Sciatic nerve (tissue), 2 donors: ENCODE results near the gene TC2N. TPM values are rescaled to one million over a fixed set of nuclear protein-coding genes. Genes with fewer than 3 reads are reported as not detected.
"Not testable (repeated sequence)": the region's sequence is repeated elsewhere in the genome, so short reads cannot be mapped to it uniquely, and the experiment has no call there.

Experiments used
- ATAC-seq: fragments of 200-7000 bp; cut with Tn5 transposase; one replicate; pipeline ENCODE4 v1.9.1; 2020; ENCODE audit warnings: mild to moderate bottlenecking, moderate library complexity
- DNase-seq: peaks from one replicate; pipeline ENCODE4 v3.0.0-alpha.2; 2020; ENCODE audit warnings: low spot score
- intact Hi-C: fragments of 100-400 bp; cut with DNase I; formaldehyde crosslinking; loops from one replicate; pipeline ENCODE4 v1.14.2; 2022
- total RNA-seq: library from RNA; stranded (reverse); fragmentation: NEBNext Ultra II Directional; extraction: Animal tissue kit (Norgen Biotek cat#: 25700); gene quantifications from one replicate; pipeline ENCODE4 v1.2.1, GENCODE V29; 2021
- donor health status: DM: no; HTN: no; CAD: no.
- donor health status: DM: no; HTN: no; CAD: no.

TC2N gene
- total RNA-seq, 1 donor from 2014 or later, result 13.2 TPM

GRCh38 chr14:91743305-91743653 is 124.1 kb downstream of the TC2N start:
- DNase-seq (no peak), ATAC-seq (no peak)
- intact Hi-C loops, result no loop called here

- intact Hi-C loops, result no loop called here
- ATAC-seq (no peak), DNase-seq (no peak)
These were observed 124.6 kb downstream of the TC2N start for GRCh38 chr14:91742621-91743304.

GRCh38 chr14:91739867-91740266 is 127.5 kb downstream of the TC2N start:
- DNase-seq, intact Hi-C loops, ATAC-seq: not testable (repeated sequence)

GRCh38 chr14:91737619-91738018 is 129.7 kb downstream of the TC2N start:
- DNase-seq (no peak), ATAC-seq (no peak)
- intact Hi-C loops, result no loop called here

GRCh38 chr14:91732859-91733477 is 134.4 kb downstream of the TC2N start:
- intact Hi-C loops, result no loop called here
- ATAC-seq (no peak), DNase-seq (no peak)

GRCh38 chr14:91732439-91732838 is 134.9 kb downstream of the TC2N start:
- DNase-seq (no peak), ATAC-seq (no peak)
- intact Hi-C loops, result no loop called here

GRCh38 chr14:91731986-91732385 is 135.3 kb downstream of the TC2N start, which contains the start of gene CATSPERB:
Gene CATSPERB (minus strand): TSS chr14:91732086. CDS start chr14:91729479, 2,607 bp downstream.
- no peak for ATAC-seq
- DNase-seq, result no peak
- intact Hi-C loops, result no loop called here

GRCh38 chr14:91731018-91731417 is 136.3 kb downstream of the TC2N start:
- DNase-seq, result no peak
- intact Hi-C loops, result no loop called here
- no peak for ATAC-seq

- no peak for ATAC-seq
- intact Hi-C loops, result no loop called here
- no peak for DNase-seq
These were observed 137.6 kb downstream of the TC2N start for GRCh38 chr14:91729756-91730155.

Other genes with a start within 250 kb of the TC2N start
- gene CATSPERB, start 135.4 kb downstream of the TC2N start, total RNA-seq, result 0.36 TPM
- 172 TPM for gene FBLN5, start 80.2 kb upstream of the TC2N start, total RNA-seq
- 80.5 TPM for gene TRIP11, start 172.5 kb upstream of the TC2N start, total RNA-seq
- gene ATXN3, start 239.0 kb upstream of the TC2N start, total RNA-seq, result 65.6 TPM